Measurements from ENCODE around the gene ADORA2A. TPM values are rescaled to one million over a fixed set of nuclear protein-coding genes. Genes with fewer than 3 reads are reported as not detected.

ADORA2A gene
- total and polyA plus RNA-seq, 2 of the 8 experiments (the other 6 are each of a cell fraction or from before 2014, with no cell fraction given): 7.1 to 20.3 TPM

GRCh38 chr22:24380220-24380904, 47.0 kb upstream of the ADORA2A start:
- Histone ChIP-seq H4K8ac (ENCODE audit: extremely low read depth, insufficient read depth, low read length) (no peak overlapping the region), H4K91ac (replicated peaks; ENCODE audit: insufficient read length, low read length) (no peak overlapping the region), H3K23ac (ENCODE audit: insufficient read length) (no peak overlapping the region), H3K79me2 (ENCODE audit: control insufficient read depth in 1 of 2, insufficient read depth in 2 of 2, low read length in 2 of 2) (no peaks in the 10 kb centered on the region), H3K18ac (ENCODE audit: extremely low read depth, low read length) (no peak overlapping the region), H4K20me1 (replicated peaks in 1 of 2; ENCODE audit: control insufficient read depth in 1 of 2, insufficient read depth in 2 of 2, low read length in 2 of 2) (no peaks in the 10 kb centered on the region), H2BK20ac (ENCODE audit: low read length) (no peak overlapping the region), H2BK120ac (replicated peaks; ENCODE audit: low read depth, low read length) (no peak overlapping the region), H3K23me2 (ENCODE audit: low read depth, low read length) (no peaks in the 10 kb centered on the region), H3K36me3 (ENCODE audit: control insufficient read depth in 2 of 4, insufficient read depth in 4 of 4, low read length in 3 of 4) (peaks cover 5 to 14% (median 10%) of the 10 kb centered on the region in 4 experiments; a peak in 6 of 8 replicates), H3K56ac (replicated peaks; ENCODE audit: insufficient read length, low read depth, low read length) (no peak overlapping the region), H2BK15ac (ENCODE audit: low read length) (no peak overlapping the region), H3K14ac (ENCODE audit: insufficient read length) (no peak overlapping the region), H4K5ac (ENCODE audit: insufficient read length, low read depth, low read length) (no peak overlapping the region), H3K27me3 (replicated peaks in 1 of 4; ENCODE audit: control insufficient read depth in 3 of 4, extremely low read depth in 1 of 4, insufficient read depth in 3 of 4, low read length in 3 of 4) (no peaks in the 10 kb centered on the region), H2BK12ac (ENCODE audit: low read depth, low read length) (no peak overlapping the region), H3K27ac (ENCODE audit: low read depth, low read length) (no peak overlapping the region), H3K4ac (replicated peaks; ENCODE audit: insufficient read length, low read depth, low read length) (no peak overlapping the region), H3K79me1 (ENCODE audit: low read depth, low read length) (no peaks in the 10 kb centered on the region), H2AK5ac (ENCODE audit: low read depth, low read length) (no peak overlapping the region), H3K9ac (replicated peaks in 1 of 4; ENCODE audit: extremely low read depth in 1 of 4, low read depth in 3 of 4, low read length in 3 of 4) (no peak overlapping the region), H3K9me3 (ENCODE audit: insufficient read depth in 2 of 2, low read depth in 1 of 2, low read length in 1 of 2) (no peaks in the 10 kb centered on the region), H3K4me2 (ENCODE audit: insufficient read depth in 1 of 2, low read depth in 2 of 2, low read length in 2 of 2) (no peak overlapping the region), H3K4me3 (ENCODE audit: extremely low read depth in 1 of 4, insufficient read depth in 2 of 4, low read depth in 3 of 4, low read length in 4 of 4) (no peak overlapping the region), H3K4me1 (replicated peaks in 1 of 4; ENCODE audit: control insufficient read depth in 3 of 4, insufficient read depth in 4 of 4, low read length in 3 of 4) (no peaks in the 10 kb centered on the region), H2AFZ (ENCODE audit: low read length) (no peak overlapping the region), H2BK5ac (ENCODE audit: low read depth, low read length) (no peak overlapping the region)
- POLR2A ChIA-PET (ENCODE audit: partially characterized antibody): no interaction called here
- DNase-seq (ENCODE audit: low read depth in 1 of 2, low spot score in 2 of 2) (no peak), FAIRE-seq (no peak)
- CTCF ChIA-PET (ENCODE audit: partially characterized antibody): interaction anchor here (1.0 kb wide), 1 partner anchor 41 kb away, joined by 3 read pairs; no protein-coding TSS in a partner anchor
- WGBS, 2 experiments (ENCODE audit: extremely low coverage in 1 of 2, insufficient coverage in 1 of 2, insufficient read length in 1 of 2, insufficient replicate concordance in 2 of 2, low coverage in 1 of 2, low lambda C conversion rate in 2 of 2, missing lambda C conversion rate in 1 of 2): 89% methylated on average over 7 of the region's 7 CpGs; no CpG with 5 or more reads in 1 of the 2 experiments
- no peak for TF ChIP-seq CBX8 (IDR thresholded peaks at IDR 0.05; ENCODE audit: borderline replicate concordance, low read depth, low read length)
- no peak for TF ChIP-seq RNF2 (IDR thresholded peaks at IDR 0.05; ENCODE audit: borderline replicate concordance, low read depth, low read length, missing control alignments, poor library complexity, severe bottlenecking)
- TF ChIP-seq EP300 (IDR thresholded peaks at IDR 0.05; ENCODE audit: borderline replicate concordance in 1 of 2, low read depth in 2 of 2, low read length in 2 of 2): no peak
